ENCODE data around the gene PIGR. TPM values are rescaled to one million over a fixed set of nuclear protein-coding genes. Genes with fewer than 3 reads are reported as not detected.

PIGR gene
- total RNA-seq, 1 donor from 2014 or later = 0.25 TPM

DNA sequence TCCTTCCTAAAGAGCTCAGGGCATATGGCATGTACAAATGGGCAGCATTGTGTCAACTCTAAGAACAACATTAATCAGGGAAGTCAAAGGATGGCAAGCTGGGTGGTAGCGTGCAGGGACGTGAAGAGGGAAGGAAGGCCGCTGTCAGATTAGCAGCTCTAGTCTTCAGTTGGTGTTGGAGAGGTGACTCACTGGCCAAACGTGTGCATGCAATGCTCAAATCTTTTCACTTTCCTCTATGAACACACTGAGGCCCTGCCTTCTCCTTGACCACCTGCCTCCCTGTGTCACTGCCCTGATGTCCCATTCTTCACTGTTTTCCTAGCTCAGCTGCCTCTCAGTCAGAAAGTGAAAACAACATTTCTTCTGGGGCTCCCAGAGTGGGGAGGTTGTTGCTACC lies 5.9 kb upstream of the PIGR start:
- Histone ChIP-seq H3K36me3 (no peaks in the 10 kb centered on the region), H3K4me3 (no peak overlapping the region), H3K9me3 (no peaks in the 10 kb centered on the region), H3K4me1 (peaks cover 9% of the 10 kb centered on the region), H3K27me3 (no peaks in the 10 kb centered on the region), H3K27ac (no peak overlapping the region)
- intact Hi-C loops (cut with DNase I) = no loop called here
- no peak for DNase-seq (ENCODE audit: extremely low spot score in 2 of 2)
- TF ChIP-seq, protein P1, sequence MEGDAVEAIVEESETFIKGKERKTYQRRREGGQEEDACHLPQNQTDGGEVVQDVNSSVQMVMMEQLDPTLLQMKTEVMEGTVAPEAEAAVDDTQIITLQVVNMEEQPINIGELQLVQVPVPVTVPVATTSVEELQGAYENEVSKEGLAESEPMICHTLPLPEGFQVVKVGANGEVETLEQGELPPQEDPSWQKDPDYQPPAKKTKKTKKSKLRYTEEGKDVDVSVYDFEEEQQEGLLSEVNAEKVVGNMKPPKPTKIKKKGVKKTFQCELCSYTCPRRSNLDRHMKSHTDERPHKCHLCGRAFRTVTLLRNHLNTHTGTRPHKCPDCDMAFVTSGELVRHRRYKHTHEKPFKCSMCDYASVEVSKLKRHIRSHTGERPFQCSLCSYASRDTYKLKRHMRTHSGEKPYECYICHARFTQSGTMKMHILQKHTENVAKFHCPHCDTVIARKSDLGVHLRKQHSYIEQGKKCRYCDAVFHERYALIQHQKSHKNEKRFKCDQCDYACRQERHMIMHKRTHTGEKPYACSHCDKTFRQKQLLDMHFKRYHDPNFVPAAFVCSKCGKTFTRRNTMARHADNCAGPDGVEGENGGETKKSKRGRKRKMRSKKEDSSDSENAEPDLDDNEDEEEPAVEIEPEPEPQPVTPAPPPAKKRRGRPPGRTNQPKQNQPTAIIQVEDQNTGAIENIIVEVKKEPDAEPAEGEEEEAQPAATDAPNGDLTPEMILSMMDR (IDR thresholded peaks at IDR 0.05) = no peak
- no peak for TF ChIP-seq POLR2A (IDR thresholded peaks at IDR 0.05)
- no peak for TF ChIP-seq POLR2AphosphoS5 (IDR thresholded peaks at IDR 0.05; ENCODE audit: insufficient read depth in 1 of 2, low read depth in 1 of 2)

DNA sequence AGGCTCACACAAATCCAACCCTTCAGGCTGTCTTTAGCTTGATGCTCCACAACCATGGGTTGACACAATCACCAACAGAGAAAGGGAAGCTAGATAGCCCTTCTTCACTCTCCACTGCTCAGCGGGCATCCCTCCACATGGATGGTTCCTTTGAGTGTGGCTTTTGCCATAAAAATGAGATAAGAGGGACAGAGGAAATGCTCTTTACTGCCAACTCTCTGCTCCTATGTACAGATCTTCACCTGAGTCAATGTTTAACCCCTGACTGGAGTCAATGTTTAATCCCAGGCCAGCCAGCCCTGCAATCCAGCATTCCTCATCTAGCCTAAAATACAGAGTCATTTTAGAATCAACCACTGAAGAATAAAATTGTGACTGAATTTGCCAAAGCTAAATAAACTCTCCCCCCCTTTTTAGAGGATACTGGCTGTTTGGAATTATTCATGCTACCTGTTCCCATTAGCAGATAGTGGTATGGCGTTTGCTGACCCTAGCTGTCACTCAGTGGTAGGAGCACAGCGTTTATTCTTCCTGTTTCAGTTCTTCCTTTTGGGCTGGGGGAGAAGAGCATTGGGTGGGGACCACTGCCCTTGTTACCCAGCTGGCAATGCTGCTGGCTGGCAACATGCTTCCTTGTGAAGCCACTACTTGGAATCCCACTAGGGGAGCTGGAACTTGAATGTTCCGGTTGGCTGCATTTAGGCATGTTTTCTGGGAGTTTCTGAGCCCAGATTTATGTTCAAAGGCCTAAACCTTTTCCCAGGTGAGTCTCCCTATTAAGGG lies 5.2 kb upstream of the PIGR start:
- Histone ChIP-seq H3K27me3 (no peaks in the 10 kb centered on the region), H3K9me3 (no peaks in the 10 kb centered on the region), H3K4me3 (no peak overlapping the region), H3K4me1 (peaks cover 9% of the 10 kb centered on the region), H3K27ac (no peak overlapping the region), H3K36me3 (no peaks in the 10 kb centered on the region)
- no peak for DNase-seq (ENCODE audit: extremely low spot score in 2 of 2)
- intact Hi-C loops (cut with DNase I) = no loop called here
- no peak for TF ChIP-seq POLR2AphosphoS5 (IDR thresholded peaks at IDR 0.05; ENCODE audit: insufficient read depth in 1 of 2, low read depth in 1 of 2)

DNA sequence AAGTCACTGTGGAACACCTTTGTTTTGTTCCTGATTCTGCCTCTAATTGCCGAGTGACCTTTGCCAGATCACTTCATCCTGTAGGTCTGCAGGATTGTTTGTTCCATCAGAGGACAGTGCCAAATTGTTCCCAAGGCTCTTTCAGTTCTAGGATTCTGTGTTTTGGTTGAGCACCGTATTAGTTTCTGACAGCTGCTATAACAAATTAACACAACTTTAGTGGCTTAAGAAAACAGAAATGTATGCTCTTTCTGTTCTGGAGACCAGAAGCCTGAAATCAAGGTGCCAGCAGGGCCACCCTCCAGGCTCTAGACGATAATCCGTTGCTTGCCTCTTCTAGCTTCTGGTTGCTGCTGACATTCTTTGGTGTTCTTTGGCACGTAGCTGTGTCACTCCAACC lies 3.4 kb upstream of the PIGR start:
- DNase-seq (ENCODE audit: extremely low spot score in 2 of 2) = no peak
- no peak for TF ChIP-seq POLR2A (IDR thresholded peaks at IDR 0.05)
- no peak for TF ChIP-seq POLR2AphosphoS5 (IDR thresholded peaks at IDR 0.05; ENCODE audit: insufficient read depth in 1 of 2, low read depth in 1 of 2)
- TF ChIP-seq, protein P1 (IDR thresholded peaks at IDR 0.05) = no peak
- H3K4me1 ChIP-seq = no peaks in the 10 kb centered on the region

DNA sequence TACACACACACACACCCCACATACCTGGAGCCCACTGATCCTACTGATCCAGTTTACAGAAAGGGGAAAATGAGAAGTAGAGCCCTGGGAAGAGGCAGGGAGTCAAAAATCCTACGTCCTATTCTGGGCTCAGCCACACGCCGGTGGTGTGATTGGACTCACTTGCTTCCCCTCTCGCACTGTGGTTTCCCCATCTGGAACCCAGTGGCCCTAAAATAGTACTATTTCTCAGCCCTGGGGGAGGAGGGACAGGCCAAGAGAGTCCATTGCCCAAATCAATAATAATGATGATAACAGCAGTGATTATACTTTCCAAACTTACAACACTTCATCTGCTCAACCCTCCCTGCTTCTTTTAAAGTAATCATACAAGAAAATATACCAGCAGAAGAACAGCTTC lies 2.9 kb upstream of the PIGR start:
- intact Hi-C loops (cut with DNase I) = no loop called here
- Histone ChIP-seq H3K9me3 (no peaks in the 10 kb centered on the region), H3K27ac (no peak overlapping the region), H3K36me3 (no peaks in the 10 kb centered on the region), H3K4me3 (no peak overlapping the region), H3K27me3 (no peaks in the 10 kb centered on the region), H3K4me1 (no peaks in the 10 kb centered on the region)
- no peak for DNase-seq (ENCODE audit: extremely low spot score in 2 of 2)
- TF ChIP-seq, protein P1 (IDR thresholded peaks at IDR 0.05) = no peak
- TF ChIP-seq POLR2AphosphoS5 (IDR thresholded peaks at IDR 0.05; ENCODE audit: insufficient read depth in 1 of 2, low read depth in 1 of 2) = no peak
- TF ChIP-seq POLR2A (IDR thresholded peaks at IDR 0.05) = no peak

More for the DNA sequence above, 3.4 kb upstream of the PIGR start:
- intact Hi-C loops (cut with DNase I) = no loop called here
- Histone ChIP-seq H3K36me3 (no peaks in the 10 kb centered on the region), H3K27ac (no peak overlapping the region), H3K9me3 (no peaks in the 10 kb centered on the region), H3K27me3 (no peaks in the 10 kb centered on the region), H3K4me3 (no peak overlapping the region)

DNA sequence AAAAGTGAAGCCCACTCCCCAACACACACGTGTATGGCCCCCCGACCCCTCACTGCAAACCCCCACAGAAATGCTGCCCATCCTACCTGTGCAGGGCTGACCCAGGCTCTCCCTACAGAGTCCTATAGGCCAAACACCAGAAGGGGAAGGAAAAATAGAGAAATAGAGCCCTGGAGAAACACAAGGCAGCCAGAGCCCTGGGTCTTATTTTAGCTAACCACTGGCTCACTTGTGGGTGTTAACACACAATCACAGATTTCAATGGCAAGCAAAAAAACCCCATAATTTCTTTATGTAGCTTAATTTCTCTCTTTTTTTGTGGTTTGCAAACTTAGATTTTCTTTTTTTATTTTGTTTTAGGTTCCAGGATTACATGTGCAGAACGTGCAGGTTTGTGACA lies 989 bp upstream of the PIGR start:
- H3K27me3 ChIP-seq = no peaks in the 10 kb centered on the region

More for the DNA sequence above, 989 bp upstream of the PIGR start:
- DNase-seq (ENCODE audit: extremely low spot score in 2 of 2) = no peak
- TF ChIP-seq POLR2AphosphoS5 (IDR thresholded peaks at IDR 0.05; ENCODE audit: insufficient read depth in 1 of 2, low read depth in 1 of 2) (no peak), POLR2A (IDR thresholded peaks at IDR 0.05) (no peak)
- TF ChIP-seq, protein P1 (IDR thresholded peaks at IDR 0.05) = no peak
- Histone ChIP-seq H3K9me3 (no peaks in the 10 kb centered on the region), H3K27ac (no peak overlapping the region), H3K4me1 (no peaks in the 10 kb centered on the region), H3K4me3 (no peak overlapping the region), H3K36me3 (no peaks in the 10 kb centered on the region)
- intact Hi-C loops (cut with DNase I) = no loop called here

Measured in vagina (tissue), 2 donors.